HepG2 (cell line): ENCODE data around the gene TEC. TPM values are rescaled to one million over a fixed set of nuclear protein-coding genes. Genes with fewer than 3 reads are reported as not detected.

Experiments used
- ATAC-seq: fragments of 200-7000 bp; cut with Tn5 transposase; 3 replicates; pipeline ENCODE4 v1.9.1; 2020; ENCODE audit warnings: mild to moderate bottlenecking, moderate library complexity
- BruUV-seq: library from RNA; stranded (reverse); fragments of 400-500 nt; replicated peaks from 2 replicates; lab custom pipeline; 2021; lab: Mats Ljungman, UMichigan
- CTCF ChIA-PET: fragments of 300-600 bp; formaldehyde crosslinking; extraction: SDS; loops from one replicate; lab custom pipeline; 2021; ENCODE audit warnings: low total read pairs, inconsistent platforms, low intra/inter-chr PET ratio; lab: Yijun Ruan, JAX
- POLR2A ChIA-PET: fragments of 350-600 bp; sonication (Branson Sonifier 250); formaldehyde crosslinking; loops from one replicate; lab custom pipeline; 2020; ENCODE audit warnings: antibody characterized with exemption, inconsistent platforms; lab: Yijun Ruan, JAX
- DNase-seq: peaks from one replicate; pipeline ENCODE4 v3.0.0-alpha.2; 2015; ENCODE audit warnings: low spot score
- FAIRE-seq: peaks from 3 replicates; lab custom pipeline; 2011; peaks lifted over from hg19 to GRCh38; lab: Jason Lieb, UNC
- H2AFZ ChIP-seq: one replicate; pipeline ENCODE4 v1.6.1; 2011; ENCODE audit warnings: low read length, inconsistent platforms
- H3K27ac ChIP-seq: fragments of 300-600 bp; 3 replicates; pipeline ENCODE4 v1.8.0; 2011; ENCODE audit warnings: mixed run types, mild to moderate bottlenecking, mixed read lengths, low read length, inconsistent platforms; ENCODE audit not compliant: insufficient read depth; ENCODE audit errors: extremely low read length
- H3K27me3 ChIP-seq, 2 experiments: fragments of 200-600 bp in 1 of 2; 2 replicates in 1 of 2; 3 replicates in 1 of 2; pipeline versions ENCODE4 v1.6.0 to v1.8.0; 2011; ENCODE audit warnings: low read length in 2 of 2, mild to moderate bottlenecking in 2 of 2, moderate library complexity in 2 of 2, inconsistent platforms in 1 of 2; ENCODE audit not compliant: insufficient read depth in 2 of 2, control insufficient read depth in 1 of 2
- H3K36me3 ChIP-seq, 2 experiments: fragments of 200-600 bp in 1 of 2; replicated peaks in 1 of 2; 2 replicates in 1 of 2; 3 replicates in 1 of 2; pipeline versions ENCODE4 v1.5.1 to v1.8.0; 2011; ENCODE audit warnings: low read length in 2 of 2, inconsistent platforms in 1 of 2; ENCODE audit not compliant: insufficient read depth in 2 of 2, control insufficient read depth in 1 of 2
- H3K4me1 ChIP-seq: 2 replicates; pipeline ENCODE4 v1.5.1; 2012; ENCODE audit warnings: low read length, inconsistent platforms; ENCODE audit not compliant: insufficient read depth
- H3K4me2 ChIP-seq: 2 replicates; pipeline ENCODE4 v1.6.0; 2011; ENCODE audit warnings: low read depth, low read length, inconsistent platforms
- H3K4me3 ChIP-seq, 3 experiments: fragments of 200-600 bp in 1 of 3; sonication (generic), shearing (Covaris generic) in 1 of 3; replicated peaks in 1 of 3; 2 replicates each; pipeline ENCODE4 v1.5.1; 2011 to 2016; ENCODE audit warnings: low read length in 3 of 3, inconsistent platforms in 2 of 3, low read depth in 2 of 3, mild to moderate bottlenecking in 2 of 3, control low read depth in 1 of 3, mixed read lengths in 1 of 3; ENCODE audit not compliant: insufficient read depth in 1 of 3
- H3K79me2 ChIP-seq: one replicate; pipeline ENCODE4 v1.6.1; 2011; ENCODE audit warnings: low read length, inconsistent platforms; ENCODE audit not compliant: insufficient read depth
- H3K9ac ChIP-seq: 2 replicates; pipeline ENCODE4 v1.6.0; 2011; ENCODE audit warnings: mild to moderate bottlenecking, low read depth, low read length, inconsistent platforms; ENCODE audit not compliant: insufficient read depth
- H3K9me3 ChIP-seq: 2 replicates; pipeline ENCODE4 v1.5.1; 2012; ENCODE audit warnings: mild to moderate bottlenecking, low read length
- H4K20me1 ChIP-seq: 2 replicates; pipeline ENCODE4 v1.6.0; 2011; ENCODE audit warnings: inconsistent platforms, mild to moderate bottlenecking, low read length, moderate library complexity; ENCODE audit not compliant: insufficient read depth
- ASH2L ChIP-seq: fragments of 300-600, 200-600 bp; sonication (generic); IDR thresholded peaks from 2 replicates; pipeline ENCODE4 v1.7.0; 2017; ENCODE audit warnings: low read depth, mild to moderate bottlenecking, moderate library complexity, mixed read lengths, low read length; ENCODE audit not compliant: insufficient read length
- BORCS8-MEF2B ChIP-seq: sonication (generic); formaldehyde crosslinking; IDR thresholded peaks from 2 replicates; pipeline ENCODE4 v1.8.0; 2022; ENCODE audit warnings: mild to moderate bottlenecking, missing genetic modification reagents
- E2F2 ChIP-seq: sonication (generic); formaldehyde crosslinking; IDR thresholded peaks from 2 replicates; pipeline ENCODE4 v1.4.0; 2020; ENCODE audit warnings: missing genetic modification reagents, borderline replicate concordance
- KDM1A ChIP-seq: IDR thresholded peaks from 2 replicates; pipeline ENCODE4 v1.6.1; 2016; ENCODE audit warnings: missing compliant biosample characterization
- KLF16 ChIP-seq, 2 experiments: sonication (generic) in 1 of 2; formaldehyde crosslinking in 1 of 2; IDR thresholded peaks; 2 replicates each; pipeline versions ENCODE4 v1.6.1 to v1.8.0; 2016 to 2023; ENCODE audit warnings: missing genetic modification reagents in 2 of 2, missing compliant biosample characterization in 1 of 2
- KMT2A ChIP-seq: sonication (generic); formaldehyde crosslinking; IDR thresholded peaks from 2 replicates; pipeline ENCODE4 v1.4.0; 2020; ENCODE audit warnings: missing genetic modification reagents
- ONECUT2 ChIP-seq: sonication (generic); formaldehyde crosslinking; IDR thresholded peaks from 2 replicates; pipeline ENCODE4 v1.4.0; 2020; ENCODE audit warnings: missing genetic modification reagents
- SIX4 ChIP-seq: sonication (generic); formaldehyde crosslinking; IDR thresholded peaks from 2 replicates; pipeline ENCODE4 v1.4.0; 2020; ENCODE audit warnings: missing genetic modification reagents
- TARDBP ChIP-seq: sonication (generic); formaldehyde crosslinking; IDR thresholded peaks from 2 replicates; pipeline ENCODE4 v1.8.0; 2022; ENCODE audit warnings: mild to moderate bottlenecking, missing genetic modification reagents
- TIGD3 ChIP-seq: sonication (generic); formaldehyde crosslinking; IDR thresholded peaks from 2 replicates; pipeline ENCODE4 v1.5.1; 2020; ENCODE audit warnings: mild to moderate bottlenecking, missing genetic modification reagents, borderline replicate concordance
- ZBTB3 ChIP-seq: sonication (generic); formaldehyde crosslinking; IDR thresholded peaks from 2 replicates; pipeline ENCODE4 v1.4.0; 2020; ENCODE audit warnings: low read depth, mild to moderate bottlenecking, moderate library complexity, missing genetic modification reagents, borderline replicate concordance
- ZBTB43 ChIP-seq: sonication (generic); formaldehyde crosslinking; conservative IDR thresholded peaks from 2 replicates; pipeline ENCODE4 v1.4.0; 2020; ENCODE audit warnings: missing genetic modification reagents
- ZNF282 ChIP-seq: fragments of 450-650 bp; IDR thresholded peaks from 2 replicates; pipeline ENCODE4 v1.6.1; 2018; ENCODE audit not compliant: partially characterized antibody
- ZNF720 ChIP-seq: sonication (generic); formaldehyde crosslinking; IDR thresholded peaks from 2 replicates; pipeline ENCODE4 v1.4.0; 2020; ENCODE audit warnings: missing genetic modification reagents
- ZNF749 ChIP-seq: sonication (generic); formaldehyde crosslinking; IDR thresholded peaks from 2 replicates; pipeline ENCODE4 v1.8.0; 2022; ENCODE audit warnings: mild to moderate bottlenecking, missing genetic modification reagents, moderate library complexity, borderline replicate concordance
- ZNF773 ChIP-seq: sonication (generic); formaldehyde crosslinking; IDR thresholded peaks from 2 replicates; pipeline ENCODE4 v1.4.0; 2020; ENCODE audit warnings: missing genetic modification reagents, borderline replicate concordance
- ZNF782 ChIP-seq: sonication (generic); formaldehyde crosslinking; IDR thresholded peaks from 2 replicates; pipeline ENCODE4 v1.4.0; 2020; ENCODE audit warnings: missing genetic modification reagents, mild to moderate bottlenecking, borderline replicate concordance
- WGBS: methylation state at CpG from one replicate; pipeline ENCODE4 v1.1.6; 2017; ENCODE audit warnings: low lambda C conversion rate; 5-methylcytosine and 5-hydroxymethylcytosine counted together
- in situ Hi-C: cut with HindIII; loops from 2 replicates; pipeline ENCODE4 v1.10.0; 2017; ENCODE audit warnings: low pct_unique_long_range_greater_than_20kb; ENCODE audit not compliant: extremely low pct_ligation_motif_present
- intact Hi-C: fragments of 100-400 bp; cut with micrococcal nuclease; formaldehyde crosslinking; loops from one replicate; pipeline ENCODE4 v1.10.0; 2022; ENCODE audit not compliant: unreplicated experiment
- polyA plus RNA-seq, 8 experiments: library from polyadenylated mRNA; depleted of rRNA in 3 of 8; stranded (reverse) in 7 of 8; unstranded in 1 of 8; fragments of >200 nt; fragmentation: Illumina TruSeq in 4 of 8; extraction: Trizol in 4 of 8; gene quantifications; 2 replicates each; pipeline versions ENCODE4 v1.2.1 to v1.2.3, GENCODE V29; 2011 to 2016; ENCODE audit warnings: low read depth in 4 of 8, missing spikeins in 1 of 8, mixed read lengths in 1 of 8; ENCODE audit not compliant: insufficient read depth in 1 of 8
- total RNA-seq, 5 experiments: library from RNA; depleted of rRNA; stranded (reverse); fragments of >200 nt; fragmentation: Illumina TruSeq; extraction: Trizol; gene quantifications; 2 replicates each; pipeline ENCODE4 v1.2.3, GENCODE V29; 2016; ENCODE audit warnings: low read depth in 1 of 5

TEC gene
- total and polyA plus RNA-seq, 2 of the 13 experiments (the other 11 are each of a cell fraction or from before 2014, with no cell fraction given), result 0.05 to 0.20 TPM

- TF ChIP-seq ZBTB43 (CRISPR knock-in tag), result no peak
- TF ChIP-seq TARDBP (CRISPR knock-in tag), result no peak
Measured at GRCh38 chr4:48297256-48297846, 27.7 kb upstream of the TEC start (continued).

- in situ Hi-C loops, result no loop called here
- ATAC-seq (no peak), DNase-seq (no peak), FAIRE-seq (no peak)
- intact Hi-C loops, result no loop called here
- POLR2A ChIA-PET, result no interaction called here
- Histone ChIP-seq H2AFZ (no peak overlapping the region), H3K27ac (no peak overlapping the region), H3K4me3 (no peak overlapping the region), H4K20me1 (no peaks in the 10 kb centered on the region), H3K9me3 (no peaks in the 10 kb centered on the region), H3K4me1 (no peaks in the 10 kb centered on the region), H3K79me2 (no peaks in the 10 kb centered on the region), H3K36me3 (no peaks in the 10 kb centered on the region), H3K27me3 (no peaks in the 10 kb centered on the region), H3K9ac (no peak overlapping the region), H3K4me2 (no peak overlapping the region)
- CTCF ChIA-PET, result no interaction called here
- BruUV-seq, result no TSS peak
- no peak for TF ChIP-seq ZNF749 (CRISPR knock-in tag)
- TF ChIP-seq BORCS8-MEF2B (CRISPR knock-in tag), result no peak
- TF ChIP-seq SIX4, result no peak
- TF ChIP-seq KMT2A (CRISPR knock-in tag), result no peak
- no peak for TF ChIP-seq KLF16 (CRISPR knock-in tag; IDR thresholded peaks at IDR 0.05)
- TF ChIP-seq ZNF282, result no peak
- no peak for TF ChIP-seq ASH2L
- TF ChIP-seq ZNF720, result no peak
- no peak for TF ChIP-seq ZBTB3
- no peak for TF ChIP-seq TIGD3
- TF ChIP-seq ZNF782, result no peak
- no peak for TF ChIP-seq ONECUT2
- no peak for TF ChIP-seq ZNF773
- TF ChIP-seq E2F2 (CRISPR knock-in tag), result no peak
- no peak for TF ChIP-seq KDM1A (CRISPR knock-in tag)
- WGBS, result 26% methylated on average over 6 of the region's 6 CpGs
Measured at GRCh38 chr4:48296365-48296764, 26.7 kb upstream of the TEC start.
